Upper lobe of left lung (tissue), 6 donors: ENCODE data around the gene TOMT. TPM values are rescaled to one million over a fixed set of nuclear protein-coding genes. Genes with fewer than 3 reads are reported as not detected.
A peak's percentile ranks its signal among the peaks of the same experiment; 100 is the strongest.

Experiments
- ATAC-seq, 2 donors: fragments of 200-7000 bp; cut with Tn5 transposase; one replicate each; pipeline ENCODE4 v1.9.1; 2022; ENCODE audit warnings: mild to moderate bottlenecking in 2 of 2, moderate library complexity in 2 of 2; ENCODE audit not compliant: low FRiP score in 2 of 2
- DNase-seq, 2 donors: peaks; one replicate each; pipeline ENCODE4 v3.0.0-alpha.2; 2019 to 2020
- H3K27ac ChIP-seq, 4 donors: fragments of 200-600 bp; sonication (generic); one replicate each; pipeline ENCODE4 v1.5.1; 2016 to 2019
- H3K27me3 ChIP-seq, 4 donors: fragments of 200-600 bp; sonication (generic); one replicate each; pipeline ENCODE4 v1.5.1; 2017 to 2019
- H3K36me3 ChIP-seq, 4 donors: fragments of 200-600 bp; sonication (generic); one replicate each; pipeline ENCODE4 v1.5.1; 2016 to 2019
- H3K4me1 ChIP-seq, 4 donors: fragments of 200-600 bp; sonication (generic); one replicate each; pipeline ENCODE4 v1.5.1; 2018 to 2019
- H3K4me3 ChIP-seq, 4 donors: fragments of 200-600 bp; sonication (generic); one replicate each; pipeline ENCODE4 v1.5.1; 2017 to 2019; ENCODE audit warnings: mild to moderate bottlenecking in 2 of 4, moderate library complexity in 1 of 4
- H3K9me3 ChIP-seq, 4 donors: fragments of 200-600 bp; sonication (generic); one replicate each; pipeline ENCODE4 v1.5.1; 2018 to 2019
- CTCF ChIP-seq, 6 experiments: fragments of 450-650 bp in 4 of 6; fragments of 200-600 bp in 2 of 6; sonication (generic) in 2 of 6; IDR thresholded peaks; one replicate each; pipeline ENCODE4 v1.5.1; 2016 to 2019; ENCODE audit warnings: antibody characterized with exemption in 6 of 6
- EP300 ChIP-seq, 4 donors: sonication (generic); formaldehyde crosslinking; IDR thresholded peaks; one replicate each; pipeline ENCODE4 v1.5.1; 2017; ENCODE audit warnings: antibody characterized with exemption in 4 of 4, control low read depth in 2 of 4
- POLR2A ChIP-seq, 4 donors: fragments of 450-650 bp; IDR thresholded peaks; one replicate each; pipeline ENCODE4 v1.5.1; 2016 to 2017; ENCODE audit warnings: antibody characterized with exemption in 4 of 4, mild to moderate bottlenecking in 2 of 4
- POLR2AphosphoS5 ChIP-seq, 2 donors: sonication (generic); formaldehyde crosslinking; IDR thresholded peaks; one replicate each; pipeline ENCODE4 v1.5.1; 2017; ENCODE audit warnings: antibody characterized with exemption in 2 of 2
- WGBS, 2 donors: methylation state at CpG; one replicate each; pipeline ENCODE4 v1.1.5; 2017 to 2018; 5-methylcytosine and 5-hydroxymethylcytosine counted together
- total RNA-seq, 6 donors: library from RNA; depleted of rRNA in 4 of 6; stranded (reverse); fragments of >200 nt in 4 of 6; gene quantifications; one replicate each; pipeline versions ENCODE4 v1.1.0 to v1.2.1, GENCODE V29; 2016 to 2021
- donor health status: DM: no; HTN: no; CAD: no; lungs with moderate emphysema.
- donor health status: DM: no; HTN: yes; CAD: no; lungs with severe emphysema.

The TOMT gene
- total RNA-seq, 6 donors from 2014 or later, result 0.30 TPM; not detected in 5

GRCh38 chr11:72085621-72086351, 19.9 kb upstream of the TOMT start:
- Histone ChIP-seq H3K4me1 (peaks cover 19 to 22% (median 20%) of the 10 kb centered on the region in 4 donors), H3K4me3 (no peak overlapping the region), H3K36me3 (peaks cover 0 to 22% (median 6%) of the 10 kb centered on the region in 4 donors), H3K9me3 (no peaks in the 10 kb centered on the region), H3K27ac (no peak overlapping the region), H3K27me3 (no peaks in the 10 kb centered on the region)
- DNase-seq (no peak), ATAC-seq (no peak)
- TF ChIP-seq POLR2AphosphoS5 (IDR thresholded peaks at IDR 0.05) (no peak), EP300 (IDR thresholded peaks at IDR 0.05) (no peak), POLR2A (IDR thresholded peaks at IDR 0.05) (no peak), CTCF (IDR thresholded peaks at IDR 0.05) (no peak)
- WGBS, 2 donors, result 93 to 98% methylated on average over 3 of the region's 3 CpGs

GRCh38 chr11:72088076-72088808, 17.5 kb upstream of the TOMT start:
- DNase-seq (no peak), ATAC-seq (no peak)
- Histone ChIP-seq H3K4me1 (peaks cover 10 to 12% (median 11%) of the 10 kb centered on the region in 4 donors), H3K9me3 (no peaks in the 10 kb centered on the region), H3K27me3 (no peaks in the 10 kb centered on the region), H3K27ac (no peak overlapping the region), H3K4me3 (no peak overlapping the region), H3K36me3 (peaks cover 3 to 22% (median 6%) of the 10 kb centered on the region in 4 donors)
- no peak for TF ChIP-seq POLR2AphosphoS5 (IDR thresholded peaks at IDR 0.05)
- no peak for TF ChIP-seq EP300 (IDR thresholded peaks at IDR 0.05)
- WGBS, 2 donors, result 80 to 88% methylated on average over 4 of the region's 4 CpGs

GRCh38 chr11:72091292-72091691, 14.4 kb upstream of the TOMT start:
- Histone ChIP-seq H3K27me3 (no peaks in the 10 kb centered on the region), H3K27ac (peak overlapping the region; percentile 42 to 66 (median 52)), H3K4me3 (no peak overlapping the region), H3K9me3 (no peaks in the 10 kb centered on the region), H3K36me3 (peaks cover 6 to 44% (median 20%) of the 10 kb centered on the region in 4 donors), H3K4me1 (peaks cover 10 to 12% (median 11%) of the 10 kb centered on the region in 4 donors)
- WGBS, 2 donors, result 23 to 33% methylated on average over 4 of the region's 4 CpGs
- TF ChIP-seq POLR2AphosphoS5 (IDR thresholded peaks at IDR 0.05), result no peak
- TF ChIP-seq CTCF (IDR thresholded peaks at IDR 0.05), result peak; percentile 84 to 94 (median 88)
- peak in 1 of 2 donors; percentile 82 for DNase-seq
- peak; percentile 91 to 96 for ATAC-seq

GRCh38 chr11:72098741-72099140, 7.0 kb upstream of the TOMT start:
- H3K4me1 ChIP-seq, result peaks cover 31 to 35% (median 32%) of the 10 kb centered on the region in 4 donors
- peak overlapping the region in 1 of 4 donors; percentile 70 for H3K27ac ChIP-seq
- DNase-seq (no peak), ATAC-seq (no peak)
- H3K27me3 ChIP-seq, result no peaks in the 10 kb centered on the region
- WGBS, 2 donors, result 90 to 100% methylated on average over 2 to 3 of the region's 3 CpGs
- no peak for TF ChIP-seq POLR2AphosphoS5 (IDR thresholded peaks at IDR 0.05)
- TF ChIP-seq EP300 (IDR thresholded peaks at IDR 0.05), result no peak
- TF ChIP-seq POLR2A (IDR thresholded peaks at IDR 0.05), result no peak
- no peak for TF ChIP-seq CTCF (IDR thresholded peaks at IDR 0.05)
- H3K9me3 ChIP-seq, result no peaks in the 10 kb centered on the region
- H3K36me3 ChIP-seq, result peaks cover 15 to 59% (median 42%) of the 10 kb centered on the region in 4 donors
- H3K4me3 ChIP-seq, result no peak overlapping the region

- H3K9me3 ChIP-seq, result no peaks in the 10 kb centered on the region
- peaks cover 15 to 49% (median 35%) of the 10 kb centered on the region in 4 donors for H3K36me3 ChIP-seq
- DNase-seq (no peak), ATAC-seq (no peak)
- no peaks in the 10 kb centered on the region for H3K27me3 ChIP-seq
- WGBS, 2 donors, result 78 to 84% methylated on average over 3 of the region's 3 CpGs
- peak overlapping the region in 3 of 4 donors; percentile 39 to 92 (median 70) for H3K27ac ChIP-seq
- TF ChIP-seq POLR2AphosphoS5 (IDR thresholded peaks at IDR 0.05), result no peak
- TF ChIP-seq POLR2A (IDR thresholded peaks at IDR 0.05), result no peak
- no peak for TF ChIP-seq CTCF (IDR thresholded peaks at IDR 0.05)
- no peak for TF ChIP-seq EP300 (IDR thresholded peaks at IDR 0.05)
- peaks cover 35 to 40% (median 35%) of the 10 kb centered on the region in 4 donors for H3K4me1 ChIP-seq
- no peak overlapping the region for H3K4me3 ChIP-seq
These were observed 5.7 kb upstream of the TOMT start for GRCh38 chr11:72100009-72100408.
